K562 (cell line): ENCODE data around the gene RTBDN. TPM values are rescaled to one million over a fixed set of nuclear protein-coding genes. Genes with fewer than 3 reads are reported as not detected.
A peak's percentile ranks its signal among the peaks of the same experiment; 100 is the strongest.

Experiments used
- GABPB1 ChIP-seq: sonication (generic); formaldehyde crosslinking; IDR thresholded peaks from 2 replicates; pipeline ENCODE4 v1.8.0; 2022; ENCODE audit warnings: mild to moderate bottlenecking, missing genetic modification reagents
- HBP1 ChIP-seq: fragments of 450-650 bp; formaldehyde crosslinking; IDR thresholded peaks from 2 replicates; pipeline ENCODE4 v1.4.0; 2022; ENCODE audit warnings: missing genetic modification characterization
- HDAC1 ChIP-seq, 2 experiments: fragments of 450-650 bp; IDR thresholded peaks; 2 replicates each; pipeline ENCODE4 v1.6.1; 2016 to 2017; ENCODE audit warnings: inconsistent platforms in 1 of 2, mild to moderate bottlenecking in 1 of 2, moderate library complexity in 1 of 2
- HINFP ChIP-seq: fragments of 450-650 bp; conservative IDR thresholded peaks from 2 replicates; pipeline ENCODE4 v1.6.1; 2016; ENCODE audit warnings: missing genetic modification characterization, low read depth, mild to moderate bottlenecking, control low read depth, missing compliant biosample characterization
- ILF3 ChIP-seq: fragments of 450-650 bp; IDR thresholded peaks from 2 replicates; pipeline ENCODE4 v1.6.1; 2018; ENCODE audit warnings: antibody characterized with exemption, mild to moderate bottlenecking, moderate library complexity, borderline replicate concordance
- MXD1 ChIP-seq: fragments of 250-450 bp; sonication (Bioruptor Pico); IDR thresholded peaks from 2 replicates; pipeline ENCODE4 v1.8.0; 2021; ENCODE audit warnings: borderline replicate concordance, mild to moderate bottlenecking, moderate library complexity; ENCODE audit not compliant: poor library complexity, severe bottlenecking
- NCOR1 ChIP-seq: fragments of 450-650 bp; IDR thresholded peaks from 2 replicates; pipeline ENCODE4 v1.6.1; 2016; ENCODE audit warnings: mild to moderate bottlenecking, moderate library complexity
- SPI1 ChIP-seq: IDR thresholded peaks from 2 replicates; pipeline ENCODE4 v1.6.1; 2011; ENCODE audit warnings: low read depth, low read length, control low read depth, borderline replicate concordance
- SREBF1 ChIP-seq: fragments of 150-350 bp; IDR thresholded peaks from 2 replicates; pipeline ENCODE4 v1.6.1; 2014; ENCODE audit warnings: antibody characterized with exemption, low read depth, low read length, borderline replicate concordance
- ZBTB7A ChIP-seq: IDR thresholded peaks from 2 replicates; pipeline ENCODE4 v1.6.1; 2011; ENCODE audit warnings: low read depth, mild to moderate bottlenecking, low read length, moderate library complexity, borderline replicate concordance; ENCODE audit not compliant: control insufficient read depth
- ZNF12 ChIP-seq: sonication (generic); formaldehyde crosslinking; IDR thresholded peaks from 2 replicates; pipeline ENCODE4 v1.4.0; 2020; ENCODE audit warnings: mild to moderate bottlenecking, missing genetic modification reagents
- ZNF407 ChIP-seq: fragments of 450-650 bp; IDR thresholded peaks from 2 replicates; pipeline ENCODE4 v1.6.1; 2016; ENCODE audit warnings: low read depth
- ZNF444 ChIP-seq: fragments of 250-450 bp; sonication (Bioruptor Pico); IDR thresholded peaks from 2 replicates; pipeline ENCODE4 v1.4.0; 2020; ENCODE audit warnings: mild to moderate bottlenecking, moderate library complexity
- ZNF511 ChIP-seq: sonication (generic); formaldehyde crosslinking; IDR thresholded peaks from 2 replicates; pipeline ENCODE4 v1.8.0; 2022; ENCODE audit warnings: mild to moderate bottlenecking, missing genetic modification reagents
- ZNF696 ChIP-seq: fragments of 250-450 bp; sonication (Bioruptor Pico); conservative IDR thresholded peaks from 2 replicates; pipeline ENCODE4 v1.4.0; 2020; ENCODE audit warnings: mild to moderate bottlenecking, moderate library complexity
- polyA plus RNA-seq, 8 experiments: library from polyadenylated mRNA; depleted of rRNA in 4 of 8; stranded (reverse) in 5 of 8; unstranded in 3 of 8; fragments of >200 nt; fragmentation: Nextera tagmentation in 2 of 8; fragmentation: Illumina TruSeq in 1 of 8; extraction: Ambion mirVana in 2 of 8; extraction: Trizol in 1 of 8; gene quantifications; 2 replicates each; pipeline versions ENCODE4 v1.2.1 to v1.2.3, GENCODE V29; 2011 to 2014; ENCODE audit warnings: inconsistent platforms in 1 of 8, missing spikeins in 1 of 8
- total RNA-seq, 7 experiments: library from RNA; depleted of rRNA in 6 of 7; stranded (reverse); fragments of >200 nt in 6 of 7; fragmentation: Illumina TruSeq in 2 of 7; extraction: Trizol in 2 of 7; gene quantifications; 2 replicates each; pipeline versions ENCODE4 v1.2.1 to v1.2.3, GENCODE V29; 2011 to 2021; ENCODE audit warnings: low replicate concordance in 1 of 7

Gene RTBDN
- total and polyA plus RNA-seq, 9 of the 15 experiments (the other 6 are each of a cell fraction or from before 2014, with no cell fraction given) = 0.20 to 2.3 (median 0.72) TPM; not detected in 1

GRCh38 chr19:12784394-12784870 lies 49.9 kb downstream of the RTBDN start (continued):
- TF ChIP-seq HINFP (no peak), ZNF444 (CRISPR knock-in tag) (no peak), NCOR1 (peak; percentile 96), SPI1 (no peak), MXD1 (CRISPR knock-in tag) (no peak), ZNF12 (CRISPR knock-in tag) (no peak), HBP1 (no peak), ZNF696 (CRISPR knock-in tag) (no peak), HDAC1 (IDR thresholded peaks at IDR 0.05) (peak in 1 of 2 experiments; percentile 92; a peak in 2 of 4 replicates), ILF3 (no peak), ZNF407 (0 out of 2 replicates have a peak, but pooled peaks have one; percentile 23), GABPB1 (CRISPR knock-in tag) (peak; percentile 51), ZNF511 (CRISPR knock-in tag) (no peak; the same call in 1 of the 2 replicates), SREBF1 (no peak), ZBTB7A (no peak)
